Peyer's patch (tissue), 4 donors: ENCODE results near the gene PSMA2.

Source experiments
- CTCF ChIP-seq, 6 experiments: fragments of 450-650 bp in 4 of 6; fragments of 200-600 bp in 2 of 6; sonication (generic) in 1 of 6; IDR thresholded peaks; one replicate each; pipeline ENCODE4 v1.5.1; 2017 to 2019; ENCODE audit warnings: antibody characterized with exemption in 6 of 6, mild to moderate bottlenecking in 3 of 6, moderate library complexity in 1 of 6
- POLR2A ChIP-seq, 2 donors: fragments of 450-650 bp; IDR thresholded peaks; one replicate each; pipeline ENCODE4 v1.5.1; 2017; ENCODE audit warnings: antibody characterized with exemption in 2 of 2, mild to moderate bottlenecking in 2 of 2, moderate library complexity in 2 of 2

GRCh38 chr7:42953994-42954393, 22.0 kb upstream of the PSMA2 start:
- no peak for TF ChIP-seq CTCF (IDR thresholded peaks at IDR 0.05)
- TF ChIP-seq POLR2A (IDR thresholded peaks at IDR 0.05) = no peak
